GM18867 (cell line): ENCODE measurements around the gene ABCC6.
"Not testable (repeated sequence)": the region's sequence is repeated elsewhere in the genome, so short reads cannot be mapped to it uniquely, and the experiment has no call there.

Experiments
- ATAC-seq: cut with Tn5 transposase; IDR thresholded peaks from one replicate; pipeline ENCODE4 v1.9.1; 2021; ENCODE audit warnings: mild to moderate bottlenecking, moderate library complexity; ENCODE audit not compliant: unreplicated experiment

Gene ABCC6

DNA sequence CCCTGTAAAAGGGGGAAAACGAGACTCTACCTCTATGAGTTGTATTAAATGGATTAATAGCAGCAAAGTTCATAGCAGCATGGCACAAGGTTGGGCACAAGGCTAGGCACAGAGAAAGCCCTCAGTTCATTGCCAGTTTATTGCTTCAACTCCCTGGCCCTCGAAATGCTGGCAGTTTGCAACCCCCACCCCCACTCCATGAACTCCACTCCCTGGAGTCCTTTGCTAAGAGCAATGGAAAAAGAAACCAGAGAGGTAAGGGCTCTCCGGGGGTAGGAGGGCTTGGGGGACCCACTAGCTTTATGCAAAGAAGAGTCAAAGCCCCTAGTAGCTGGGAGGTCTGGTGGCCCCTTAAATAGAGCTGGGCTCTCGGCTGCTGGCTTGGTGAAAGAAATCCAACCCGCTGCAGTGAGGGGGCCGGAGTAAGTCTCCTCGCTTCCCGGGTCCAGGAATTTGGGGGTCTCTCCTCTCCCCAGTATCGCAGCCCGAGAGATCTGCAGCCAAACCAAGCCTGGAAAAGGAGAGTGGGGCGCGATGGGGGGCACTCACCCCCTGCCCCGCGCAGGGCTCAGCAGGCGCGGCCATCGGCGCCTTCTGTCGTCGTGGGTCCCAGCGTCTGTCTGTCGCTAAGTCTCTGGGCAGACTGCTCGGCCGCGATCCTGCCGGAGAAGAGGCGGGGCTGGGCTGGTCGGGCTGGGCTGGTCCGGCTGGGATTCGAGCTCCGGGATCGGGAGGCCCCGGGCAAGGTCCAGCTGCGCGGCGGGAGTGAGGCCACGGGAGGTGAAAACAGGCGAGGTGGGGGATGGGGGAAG lies at the start of gene ABCC6:
Gene ABCC6 (minus strand): TSS at position 645 of the 812 bp plus-strand sequence. CDS start 60 bp downstream, at position 585.
- ATAC-seq, result not testable (repeated sequence)

DNA sequence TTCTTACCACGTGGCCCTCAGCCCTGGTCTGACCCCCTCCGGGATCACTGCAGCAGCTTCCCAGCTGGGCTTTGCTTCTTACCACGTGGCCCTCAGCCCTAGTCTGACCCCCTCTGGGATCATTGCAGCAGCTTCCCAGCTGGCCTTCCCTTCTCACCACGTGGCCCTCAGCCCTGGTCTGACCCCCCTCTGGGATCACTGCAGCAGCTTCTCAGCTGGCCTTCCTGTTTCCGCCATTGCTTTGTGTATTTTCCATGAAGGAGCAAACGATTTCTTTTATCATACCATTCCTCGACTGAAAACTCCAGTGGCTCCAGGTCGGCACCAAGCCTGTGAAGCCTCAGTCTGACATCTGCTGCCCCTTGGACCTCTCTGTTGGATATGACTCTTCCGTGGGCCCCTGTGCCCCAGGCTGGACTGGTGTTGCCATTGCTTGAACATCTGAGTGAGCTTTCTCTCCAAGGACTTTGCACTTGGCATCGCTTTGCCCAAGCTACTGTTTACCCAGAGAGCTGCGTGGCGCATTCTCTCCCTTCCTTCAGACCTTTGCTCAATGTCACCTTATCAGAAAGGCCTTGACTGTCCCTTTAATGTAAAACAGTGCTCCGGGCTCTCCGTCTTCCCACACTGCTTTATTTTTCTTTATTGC lies 49.4 kb upstream of the ABCC6 start:
- not testable (repeated sequence) for ATAC-seq

DNA sequence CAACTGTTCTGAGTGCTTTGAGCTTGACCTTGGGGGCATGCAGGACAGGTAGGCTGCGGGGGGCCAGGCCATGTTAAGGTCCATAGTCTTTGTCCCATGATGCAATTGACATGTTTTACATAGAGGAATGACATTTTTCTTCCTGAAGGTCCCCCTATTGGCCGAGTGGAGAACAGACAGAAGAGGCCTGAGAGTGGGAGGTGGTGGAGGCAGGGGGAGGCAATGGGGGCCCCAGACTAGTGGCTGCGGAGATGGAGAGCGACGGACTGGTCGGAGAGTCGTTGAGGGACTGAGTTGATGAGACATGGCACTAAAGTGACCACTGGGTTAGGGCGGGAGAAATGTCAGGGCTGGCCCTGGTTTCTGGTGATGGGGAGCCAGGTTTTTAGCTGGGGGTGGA lies 48.4 kb upstream of the ABCC6 start:
- not testable (repeated sequence) for ATAC-seq

DNA sequence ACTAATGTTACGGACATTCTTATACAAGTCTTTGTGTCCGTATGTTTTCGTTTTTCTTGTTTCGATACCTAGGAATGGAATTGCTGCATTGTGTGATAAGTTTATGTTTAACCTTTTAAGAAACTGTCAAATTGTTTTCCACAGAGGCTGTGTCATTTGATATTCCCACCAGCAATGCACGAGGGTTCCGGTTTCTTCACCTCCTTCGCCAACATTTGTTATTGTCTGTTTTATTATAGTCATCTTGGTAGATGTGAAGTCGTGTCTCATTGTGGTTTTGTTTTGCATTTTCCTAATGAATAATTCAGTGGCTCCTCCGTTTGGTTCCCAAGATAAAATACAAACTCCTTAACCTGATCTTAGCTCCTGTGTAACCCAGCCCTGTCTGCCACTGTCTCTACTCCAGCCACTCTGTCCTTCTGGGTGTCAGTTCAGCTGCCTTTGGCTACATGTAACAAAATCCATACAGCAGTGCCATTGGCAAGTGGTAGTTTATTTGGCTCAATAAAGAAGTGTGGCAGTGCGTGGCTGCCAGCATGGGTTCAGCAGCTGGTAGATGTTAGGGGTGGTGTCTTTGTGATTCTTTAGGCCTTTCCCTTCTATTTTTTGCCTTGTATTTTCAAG lies 45.0 kb upstream of the ABCC6 start:
- ATAC-seq, result not testable (repeated sequence)

DNA sequence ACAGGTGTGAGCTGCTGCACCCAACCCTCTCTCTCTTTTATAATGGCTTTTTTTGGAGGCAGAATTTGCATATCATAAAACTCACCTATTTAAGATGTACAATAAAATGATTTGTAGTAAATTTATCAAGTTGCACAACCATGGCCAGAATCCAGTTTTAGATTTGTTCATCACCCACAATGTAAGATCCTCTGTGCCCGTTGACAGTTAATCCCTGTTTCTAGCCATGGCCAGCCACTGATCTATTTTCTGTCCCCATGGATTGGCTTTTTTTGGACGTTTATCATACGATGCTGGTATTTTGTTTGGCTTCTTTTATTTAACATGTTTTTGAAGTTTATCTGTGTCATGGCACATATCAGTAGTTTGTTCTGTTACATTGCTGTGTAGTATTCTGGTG lies 44.4 kb upstream of the ABCC6 start:
- ATAC-seq, result not testable (repeated sequence)

DNA sequence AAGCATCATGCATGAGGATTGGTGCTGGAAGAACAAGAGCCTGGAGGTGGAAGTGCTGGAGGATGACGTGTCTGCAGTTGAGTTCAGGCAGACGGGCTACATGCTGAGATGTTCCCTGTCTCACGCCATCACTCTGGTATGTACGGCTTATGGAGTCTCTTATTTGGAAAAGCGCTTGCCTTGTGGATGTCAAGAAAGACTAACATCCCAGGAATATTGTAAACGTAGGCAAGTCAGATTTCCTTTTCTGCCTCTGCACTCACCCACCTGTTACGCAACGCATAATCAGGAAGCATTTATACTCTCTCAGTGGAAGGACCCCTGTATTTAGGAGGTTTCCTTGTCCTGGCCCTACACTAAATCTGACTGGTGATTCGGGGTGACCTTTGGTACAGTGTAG lies 41.8 kb upstream of the ABCC6 start:
- ATAC-seq, result not testable (repeated sequence)

DNA sequence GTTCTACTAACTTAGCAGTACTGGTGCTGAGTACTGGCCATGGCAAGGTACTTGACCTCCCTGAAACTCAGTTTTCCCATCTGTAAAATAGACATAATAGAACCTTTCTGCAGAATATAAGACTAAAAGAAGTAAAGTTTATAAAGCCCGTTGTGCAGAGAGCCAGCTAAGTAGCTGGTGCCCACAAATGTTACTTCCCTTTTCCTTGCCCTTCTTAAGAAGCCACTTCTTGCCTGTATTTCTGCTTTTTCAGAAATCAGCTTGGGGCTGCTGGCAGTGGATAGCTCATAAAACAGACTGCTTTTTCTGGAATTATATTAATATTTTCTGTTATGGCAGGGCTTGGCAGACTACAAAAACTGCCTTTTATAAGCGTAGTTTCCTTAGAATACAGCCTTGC lies 40.7 kb upstream of the ABCC6 start:
- not testable (repeated sequence) for ATAC-seq

DNA sequence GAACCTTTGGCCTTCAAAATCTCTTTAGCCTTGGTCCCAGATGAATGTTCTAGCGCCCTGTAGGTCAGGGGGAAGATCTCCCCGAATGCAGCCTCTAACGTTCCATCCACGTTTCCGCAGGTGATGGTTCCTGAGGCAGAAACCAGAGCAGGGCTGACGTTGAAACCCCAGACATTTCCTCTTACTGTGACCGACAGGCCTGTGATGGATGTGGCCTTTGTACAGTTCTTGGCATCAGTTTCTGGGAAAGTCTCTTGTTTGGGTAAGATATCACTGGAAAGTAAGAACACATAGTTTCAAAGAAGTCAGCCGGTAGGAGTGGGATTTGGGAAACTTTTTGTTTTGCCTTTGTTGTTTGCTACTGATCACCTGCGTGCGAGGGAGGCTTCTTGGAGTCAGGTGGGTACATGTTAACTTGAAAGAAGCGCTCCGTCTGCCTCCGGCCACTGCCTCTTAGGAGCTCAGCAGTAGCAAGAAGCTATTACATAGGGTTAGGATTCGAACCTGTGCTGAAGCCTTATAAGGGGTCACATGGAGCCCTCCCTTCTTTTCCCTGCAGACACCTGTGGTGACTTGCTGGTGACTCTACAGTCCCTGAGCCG lies 39.8 kb upstream of the ABCC6 start:
- not testable (repeated sequence) for ATAC-seq

DNA sequence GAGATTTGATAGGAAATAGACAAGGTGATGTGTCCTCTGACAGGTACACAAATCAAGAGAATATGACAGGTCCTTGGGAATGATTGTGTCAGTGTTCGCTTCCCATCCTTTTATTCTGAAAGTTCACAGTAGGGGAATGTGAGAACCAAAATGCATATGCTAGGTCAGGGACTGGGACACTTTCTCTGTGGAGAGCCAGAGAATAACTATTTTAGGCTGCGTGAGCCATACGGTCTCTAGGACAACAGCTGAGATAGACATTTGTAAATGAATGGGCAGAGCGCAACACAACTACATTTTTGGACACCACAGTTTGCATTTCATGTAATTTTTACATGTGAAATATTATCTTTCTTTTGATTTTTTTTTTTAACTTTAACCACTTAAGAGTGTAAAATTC lies 36.7 kb upstream of the ABCC6 start:
- ATAC-seq, result not testable (repeated sequence)

DNA sequence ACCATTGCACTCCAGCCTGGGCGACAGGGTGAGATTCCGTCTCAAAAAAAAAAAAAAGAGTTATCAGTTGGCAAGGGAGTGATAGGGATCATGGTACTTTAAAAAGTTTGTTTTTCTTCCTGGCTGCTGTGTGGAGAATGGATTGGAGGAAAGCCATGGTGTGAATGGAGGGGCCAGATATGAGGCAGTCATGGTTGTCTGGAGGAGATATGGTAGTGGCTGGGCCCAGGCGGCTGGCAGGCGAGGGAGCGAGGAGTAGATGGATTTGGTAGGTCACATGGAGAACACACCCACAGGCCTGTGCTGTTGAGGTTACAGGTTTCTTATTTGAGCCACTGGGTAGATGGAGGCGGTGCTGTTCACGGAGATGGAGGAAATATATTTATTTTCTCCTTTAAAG lies 35.5 kb upstream of the ABCC6 start:
- not testable (repeated sequence) for ATAC-seq

DNA sequence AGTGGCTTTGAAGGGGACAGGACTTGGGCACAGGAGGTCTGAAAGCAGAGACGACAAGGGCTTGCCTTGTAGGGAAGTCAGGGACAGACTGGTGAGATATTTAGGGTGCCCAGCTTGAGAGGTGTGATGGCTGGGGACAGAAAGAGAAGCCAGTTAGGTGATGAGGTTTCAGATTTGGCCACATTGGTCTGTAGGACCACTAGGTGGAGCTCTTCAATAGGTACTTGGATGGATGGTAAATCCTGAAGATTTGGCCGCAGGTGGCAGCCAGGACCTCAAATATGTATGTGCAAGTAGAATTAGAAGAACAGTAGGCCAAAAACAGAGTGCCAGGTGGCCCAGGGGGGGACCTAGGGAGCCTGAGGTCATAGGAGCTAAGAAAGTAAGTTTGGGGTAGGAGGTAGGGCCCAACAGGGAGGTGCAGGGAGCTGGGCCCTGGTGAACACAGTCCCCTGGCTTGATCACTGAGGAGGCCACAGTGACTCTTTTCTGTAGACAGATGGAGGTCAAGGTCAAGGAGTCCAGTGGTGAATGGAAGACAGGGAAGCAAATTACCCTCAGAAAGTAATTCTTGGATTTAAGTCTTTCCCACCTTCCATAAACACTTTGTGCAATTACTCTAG lies 34.1 kb upstream of the ABCC6 start:
- ATAC-seq, result not testable (repeated sequence)

DNA sequence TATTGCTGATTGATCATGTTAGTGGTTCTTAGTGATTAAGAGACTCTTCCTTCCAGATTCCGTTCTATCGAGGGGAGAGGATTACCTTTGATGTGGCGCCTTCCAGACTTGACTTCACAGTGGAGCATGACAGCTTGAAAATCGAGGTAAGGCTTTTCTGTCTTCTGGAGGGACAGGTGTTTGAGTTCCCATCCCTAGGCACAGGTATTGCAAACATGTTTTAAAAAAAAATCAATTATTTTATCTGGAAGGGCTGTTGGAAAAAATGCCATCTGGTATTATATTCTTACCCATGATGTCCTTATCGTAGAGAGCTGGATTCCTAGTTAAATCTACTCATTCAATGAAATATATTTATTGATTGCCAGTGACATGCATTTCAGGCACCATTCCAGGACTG lies 29.1 kb upstream of the ABCC6 start:
- ATAC-seq, result not testable (repeated sequence)

DNA sequence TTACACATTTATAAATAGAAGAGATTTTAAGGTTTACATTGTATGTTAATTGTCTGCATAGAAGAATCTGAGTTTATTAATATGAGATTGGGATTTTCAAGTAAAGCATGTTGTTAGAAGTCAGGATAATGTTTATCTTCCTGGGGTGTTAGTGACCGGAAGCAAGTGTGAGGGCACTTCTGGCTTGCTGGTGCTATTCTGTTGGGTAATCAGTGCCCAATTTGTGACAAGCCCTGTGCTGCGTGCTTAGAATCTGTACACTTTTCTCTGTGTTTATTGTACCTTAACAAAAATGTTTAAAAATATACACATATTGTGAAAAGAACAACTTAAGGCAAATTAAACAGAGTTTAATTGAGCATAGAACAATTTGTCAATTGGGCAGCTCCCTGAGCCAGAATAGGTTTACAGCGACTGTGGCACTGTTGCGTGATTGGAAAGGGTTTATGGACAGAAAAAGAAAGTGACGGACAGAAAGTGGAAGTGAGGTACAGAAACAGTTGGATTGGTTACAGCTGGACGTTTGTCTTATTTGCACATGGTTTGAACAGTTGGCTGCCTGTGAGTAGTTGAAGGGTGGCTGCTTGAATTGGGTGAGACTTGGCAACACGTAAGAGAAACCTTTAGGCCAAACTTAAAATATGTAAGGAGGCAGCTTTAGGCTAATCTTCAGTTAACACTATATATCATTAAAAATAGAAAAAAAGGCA lies 26.5 kb upstream of the ABCC6 start:
- not testable (repeated sequence) for ATAC-seq

DNA sequence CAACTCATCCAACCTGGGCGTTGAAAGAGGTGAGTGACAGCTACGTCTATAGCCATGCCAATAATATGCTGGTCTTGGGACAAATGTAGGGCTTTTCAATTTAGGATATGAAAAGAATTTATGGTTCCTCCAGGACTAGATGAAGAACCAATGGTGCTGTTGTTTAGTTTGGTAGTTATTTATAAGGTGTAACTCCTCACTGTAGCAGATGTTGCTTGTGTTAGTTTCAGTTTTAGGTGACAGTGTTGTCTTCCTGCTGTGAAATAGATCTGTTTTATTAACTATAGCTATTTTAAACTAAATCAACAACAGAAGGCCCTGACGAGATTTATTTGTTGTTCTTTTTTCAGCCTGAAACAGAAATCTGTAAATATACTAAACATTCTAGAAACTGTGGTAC lies 24.1 kb upstream of the ABCC6 start:
- peak; percentile 42 for ATAC-seq

DNA sequence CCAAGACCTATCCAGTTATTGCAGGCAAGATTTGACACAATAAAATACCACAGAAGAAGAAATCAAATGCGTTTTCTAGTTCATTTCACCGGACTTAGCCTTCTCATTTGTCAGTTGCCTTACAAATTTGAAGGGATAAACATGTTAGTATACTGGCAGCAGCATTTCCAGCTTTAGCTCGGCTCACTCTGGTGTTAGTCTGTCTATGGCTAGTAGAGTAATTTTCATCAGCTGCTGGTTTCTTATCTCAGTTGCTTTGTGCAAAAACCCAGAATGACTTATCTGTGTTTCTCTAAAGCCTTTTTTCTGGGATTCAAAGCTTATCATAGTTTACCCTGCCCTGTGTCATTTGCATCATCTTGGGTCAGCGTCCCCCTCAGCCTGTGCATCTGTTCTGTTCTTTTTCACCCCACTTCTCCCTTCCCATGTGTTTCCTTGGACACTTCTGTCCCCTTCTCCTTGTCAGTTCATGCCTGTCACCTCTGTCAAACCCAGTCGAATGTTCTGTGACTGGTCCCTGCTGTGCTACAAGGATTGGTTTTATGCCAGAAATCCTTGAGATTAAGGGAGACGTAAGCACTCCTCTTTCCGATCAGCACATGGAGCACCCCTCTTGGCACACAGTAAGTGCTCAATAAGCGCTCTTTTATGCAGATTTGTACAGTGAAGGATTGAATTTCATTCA lies 23.4 kb upstream of the ABCC6 start:
- not testable (repeated sequence) for ATAC-seq

DNA sequence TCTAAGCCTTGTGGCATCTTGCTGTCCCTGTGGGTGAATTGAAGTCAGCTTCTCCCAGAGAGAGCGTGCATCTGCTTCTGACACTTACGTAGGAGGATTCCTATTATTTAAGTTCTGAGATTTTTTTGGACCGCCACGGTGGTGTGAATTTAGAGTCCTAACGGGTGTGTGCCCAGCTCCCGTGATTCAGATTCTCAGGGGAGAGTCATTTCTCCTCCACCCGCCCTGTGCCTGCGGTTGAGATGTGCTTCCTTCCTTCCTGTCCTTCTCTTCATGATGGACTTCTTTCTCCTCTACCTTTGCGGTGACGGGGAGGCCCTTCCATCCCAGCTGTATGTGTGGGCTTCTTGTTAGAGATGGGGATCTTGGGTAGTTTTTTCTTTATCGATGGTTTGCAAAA lies 20.6 kb upstream of the ABCC6 start:
- not testable (repeated sequence) for ATAC-seq

DNA sequence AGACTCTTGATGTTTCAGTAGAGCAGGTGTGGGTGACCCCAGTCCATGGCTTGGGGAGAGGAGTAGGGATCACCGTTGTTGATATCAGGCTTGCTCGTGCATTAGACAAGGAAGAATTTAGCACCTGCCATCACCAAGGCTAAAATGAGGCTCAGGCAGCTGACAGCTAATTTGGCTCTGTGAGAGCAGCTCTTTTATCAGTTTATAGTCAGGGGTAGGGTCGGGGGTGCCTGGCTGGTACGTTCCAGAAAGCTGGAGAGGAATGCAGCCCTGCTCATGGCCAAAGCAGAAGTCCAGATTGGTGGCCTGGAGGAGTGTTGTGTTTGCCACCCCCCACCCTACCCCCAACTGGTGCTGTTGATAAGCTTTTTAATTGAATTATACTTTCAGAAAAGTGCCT lies 17.4 kb upstream of the ABCC6 start:
- not testable (repeated sequence) for ATAC-seq

DNA sequence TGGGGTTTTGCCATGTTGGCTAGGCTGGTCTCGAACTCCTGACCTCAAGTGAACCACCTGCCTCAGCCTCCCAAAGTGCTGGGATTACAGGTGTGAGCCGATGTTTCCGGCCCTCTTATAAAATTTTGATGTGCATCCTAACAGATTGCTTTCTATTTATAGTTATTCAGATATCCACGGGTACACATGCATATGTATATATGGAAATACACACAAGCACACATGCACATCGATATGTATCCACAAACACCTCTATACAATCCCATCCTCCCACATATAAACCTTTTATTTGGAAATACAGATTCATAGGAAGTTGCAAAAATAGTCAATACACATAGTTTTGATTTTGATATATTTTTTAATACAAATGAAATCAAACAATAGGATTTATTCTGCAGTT lies 14.4 kb upstream of the ABCC6 start:
- ATAC-seq, result not testable (repeated sequence)

DNA sequence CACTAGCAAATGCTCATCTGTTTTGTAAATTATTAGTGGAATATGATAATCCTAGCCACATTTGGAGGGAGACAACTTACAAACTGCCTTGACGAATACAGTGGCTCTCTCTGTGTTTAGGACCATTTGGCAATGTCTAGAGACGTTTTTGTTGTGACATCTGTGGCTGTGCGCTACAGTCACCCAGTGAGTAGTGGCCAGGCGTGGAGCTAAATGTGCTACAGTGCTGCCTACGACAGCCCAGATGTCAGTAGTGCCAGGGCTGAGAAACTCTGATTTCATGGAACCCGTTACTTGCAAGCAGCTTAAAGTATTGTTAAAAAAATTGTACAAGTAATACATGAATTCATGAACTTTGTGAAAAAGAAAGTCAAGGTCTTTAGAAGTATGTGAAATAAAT lies 13.8 kb upstream of the ABCC6 start:
- ATAC-seq, result not testable (repeated sequence)

DNA sequence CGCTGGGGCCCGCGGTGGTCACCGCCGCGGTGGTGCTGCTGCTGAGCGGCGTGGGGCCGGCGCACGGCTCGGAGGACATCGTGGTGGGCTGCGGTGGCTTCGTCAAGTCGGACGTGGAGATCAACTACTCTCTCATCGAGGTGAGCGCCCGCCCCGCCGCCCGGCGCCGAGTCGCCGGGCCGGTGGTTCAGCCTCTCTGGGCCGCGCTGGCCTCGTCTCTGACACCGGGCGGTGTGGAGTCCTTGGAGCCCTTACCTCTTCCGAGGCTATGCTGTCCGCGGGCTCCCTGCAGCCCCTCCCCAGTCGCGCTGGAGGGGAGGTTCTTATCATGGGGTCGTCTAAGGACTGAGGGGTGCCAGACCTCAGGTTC lies 9.4 kb upstream of the ABCC6 start:
- ATAC-seq, result peak; percentile 42
